Liver (tissue), 3 donors: Measurements from ENCODE around the gene SORD.

Experiments
- ATF3 ChIP-seq: IDR thresholded peaks from 2 replicates; pipeline ENCODE4 v1.6.1; 2016; ENCODE audit warnings: antibody characterized with exemption
- CTCF ChIP-seq: fragments of 150-350 bp; IDR thresholded peaks from 2 replicates; pipeline ENCODE4 v1.5.1; 2017; ENCODE audit warnings: improper control_type of control experiment, low read depth, low read length; ENCODE audit not compliant: missing input control
- EGR1 ChIP-seq, 2 donors: IDR thresholded peaks; 2 replicates each; pipeline ENCODE4 v1.6.1; 2016 to 2018; ENCODE audit warnings: antibody characterized with exemption in 2 of 2, low read depth in 2 of 2
- FOXA2 ChIP-seq: IDR thresholded peaks from 2 replicates; pipeline ENCODE4 v1.6.1; 2016; ENCODE audit warnings: antibody characterized with exemption
- GABPA ChIP-seq, 2 donors: IDR thresholded peaks in 1 of 2; conservative IDR thresholded peaks in 1 of 2; 2 replicates each; pipeline ENCODE4 v1.6.1; 2016; ENCODE audit warnings: antibody characterized with exemption in 2 of 2, mild to moderate bottlenecking in 1 of 2, moderate library complexity in 1 of 2
- JUND ChIP-seq, 2 donors: IDR thresholded peaks; 2 replicates each; pipeline ENCODE4 v1.6.1; 2016; ENCODE audit warnings: antibody characterized with exemption in 2 of 2
- MAX ChIP-seq: IDR thresholded peaks from 2 replicates; pipeline ENCODE4 v1.6.1; 2016; ENCODE audit warnings: antibody characterized with exemption
- REST ChIP-seq: IDR thresholded peaks from 2 replicates; pipeline ENCODE4 v1.6.1; 2016; ENCODE audit warnings: antibody characterized with exemption, mild to moderate bottlenecking
- SP1 ChIP-seq: IDR thresholded peaks from 2 replicates; pipeline ENCODE4 v1.6.1; 2018; ENCODE audit warnings: antibody characterized with exemption, mild to moderate bottlenecking
- TAF1 ChIP-seq: conservative IDR thresholded peaks from 2 replicates; pipeline ENCODE4 v1.6.1; 2016; ENCODE audit warnings: antibody characterized with exemption, mild to moderate bottlenecking
- YY1 ChIP-seq: IDR thresholded peaks from 2 replicates; pipeline ENCODE4 v1.6.1; 2016; ENCODE audit warnings: antibody characterized with exemption, mild to moderate bottlenecking
- ZBTB33 ChIP-seq: IDR thresholded peaks from 2 replicates; pipeline ENCODE4 v1.6.1; 2016; ENCODE audit warnings: antibody characterized with exemption
- donor health status: healthy.
- donor health status: healthy.

GRCh38 chr15:45113380-45113990 lies 90.5 kb downstream of the SORD start:
- TF ChIP-seq CTCF = no peak
- no peak for TF ChIP-seq YY1
- TF ChIP-seq ZBTB33 = no peak
- no peak for TF ChIP-seq TAF1
- no peak for TF ChIP-seq ATF3
- TF ChIP-seq SP1 = no peak
- TF ChIP-seq EGR1 (IDR thresholded peaks at IDR 0.05; ENCODE audit: low read depth in 2 of 2) = no peak
- no peak for TF ChIP-seq REST
- TF ChIP-seq GABPA (IDR thresholded peaks at IDR 0.05 in 1 of 2, conservative IDR thresholded peaks at IDR 0.05 in 1 of 2) = no peak
- TF ChIP-seq JUND (IDR thresholded peaks at IDR 0.05) = no peak
- TF ChIP-seq FOXA2 = no peak
- TF ChIP-seq MAX = no peak
